SW 1271 (cell line): ENCODE measurements around the gene KLHDC3.

ENCODE experiments used
- DNase-seq, 2 experiments: peaks; one replicate each; lab custom pipeline; 2025; lab: John Stamatoyannopoulos, UW

KLHDC3 gene

GRCh38 chr6:43058531-43058930 is 44.5 kb downstream of the KLHDC3 start:
- no peak for DNase-seq

DNA sequence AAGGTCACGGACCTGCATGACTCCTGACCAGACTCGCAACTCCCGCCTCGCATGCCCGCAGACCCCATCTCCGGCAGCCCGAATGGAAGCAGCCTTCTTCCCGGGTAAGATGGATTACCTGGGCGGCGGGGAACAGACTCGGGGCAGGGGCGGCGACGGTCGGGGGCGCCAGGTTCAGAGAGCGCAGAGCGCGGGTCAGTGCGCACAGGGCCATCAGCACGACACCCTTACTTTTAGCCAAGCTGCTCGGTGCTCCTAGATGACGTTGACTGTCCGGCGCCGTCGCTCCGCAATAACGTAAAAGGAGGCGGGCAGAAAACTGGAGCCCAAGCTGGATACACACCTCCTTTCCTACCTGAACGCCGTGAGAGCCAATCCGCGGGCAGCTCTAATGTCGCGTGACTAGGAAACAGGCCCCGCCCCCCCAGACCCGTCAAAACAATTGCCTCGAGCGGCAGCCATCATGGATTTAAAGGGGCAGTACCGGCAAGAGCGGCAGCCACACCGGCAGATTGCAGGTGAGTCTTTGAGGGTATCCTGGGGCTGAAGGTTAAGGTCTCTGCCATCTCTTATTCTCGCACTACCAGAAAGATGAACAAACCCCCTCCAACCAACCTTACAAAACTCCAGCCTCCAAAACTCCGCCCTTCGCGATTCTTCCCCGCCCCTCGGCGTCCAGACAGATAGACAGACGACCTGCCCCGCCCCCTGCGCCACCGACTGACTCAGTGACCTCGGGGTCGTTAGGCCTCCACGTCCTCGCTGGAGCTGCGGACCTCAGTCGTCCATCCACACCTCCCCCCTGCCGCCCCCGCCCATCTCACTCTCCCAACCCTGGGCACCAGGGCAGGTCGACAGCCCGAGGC is 45.4 kb downstream of the KLHDC3 start, which contains the start of the genes KLC4 and MRPL2:
TSS of gene KLC4 (plus strand) at position 464 of the 866 bp plus-strand sequence. CDS start 1,705 bp downstream, outside the sequence.
TSS of gene MRPL2 (minus strand) at position 267 of the 866 bp plus-strand sequence. CDS start at position 214, 53 bp downstream.
- peak; percentile 96 to 99 for DNase-seq

- peak in 1 of 2 experiments; percentile 37 for DNase-seq
Observed at GRCh38 chr6:43060034-43060754, 46.1 kb downstream of the KLHDC3 start.

DNA sequence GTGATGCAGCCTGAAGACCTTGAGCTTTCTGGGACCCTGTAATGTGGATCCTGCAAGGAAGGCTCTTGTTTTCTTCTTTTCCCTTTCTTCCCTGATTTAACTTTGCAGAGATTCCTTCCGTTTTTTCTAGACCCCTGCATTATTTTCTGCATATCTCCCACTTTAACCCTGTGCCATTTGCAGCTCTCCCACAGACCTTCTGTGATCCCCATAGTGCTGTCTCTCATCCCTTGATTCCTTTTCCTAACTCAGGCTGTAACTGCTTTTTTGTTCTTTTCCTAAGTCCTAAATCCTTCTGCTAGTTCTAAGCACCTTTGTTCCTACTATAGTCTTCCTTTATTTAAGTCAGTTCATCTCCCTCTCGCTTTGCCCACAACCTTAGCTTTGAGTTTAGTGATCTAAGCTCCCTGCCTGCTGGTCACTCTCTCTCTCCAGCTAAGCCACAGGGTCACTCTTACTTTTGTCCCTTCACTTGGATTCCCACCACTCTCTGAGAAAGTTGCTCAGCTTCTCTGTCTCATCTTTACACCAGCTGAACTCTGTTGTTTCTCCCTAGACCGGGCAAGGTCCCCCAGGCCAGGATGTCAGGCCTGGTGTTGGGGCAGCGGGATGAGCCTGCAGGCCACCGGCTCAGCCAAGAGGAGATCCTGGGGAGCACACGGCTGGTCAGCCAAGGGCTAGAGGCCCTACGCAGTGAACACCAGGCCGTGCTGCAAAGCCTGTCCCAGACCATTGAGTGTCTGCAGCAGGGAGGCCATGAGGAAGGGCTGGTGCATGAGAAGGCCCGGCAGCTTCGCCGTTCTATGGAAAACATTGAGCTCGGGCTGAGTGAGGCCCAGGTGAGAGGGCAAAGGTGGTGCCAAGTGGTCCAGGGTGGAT is 46.9 kb downstream of the KLHDC3 start:
- no peak for DNase-seq

- no peak for DNase-seq
Observed at GRCh38 chr6:43061861-43062260, 47.8 kb downstream of the KLHDC3 start.

- no peak for DNase-seq
Observed at GRCh38 chr6:43062818-43063217, 48.8 kb downstream of the KLHDC3 start.

DNA sequence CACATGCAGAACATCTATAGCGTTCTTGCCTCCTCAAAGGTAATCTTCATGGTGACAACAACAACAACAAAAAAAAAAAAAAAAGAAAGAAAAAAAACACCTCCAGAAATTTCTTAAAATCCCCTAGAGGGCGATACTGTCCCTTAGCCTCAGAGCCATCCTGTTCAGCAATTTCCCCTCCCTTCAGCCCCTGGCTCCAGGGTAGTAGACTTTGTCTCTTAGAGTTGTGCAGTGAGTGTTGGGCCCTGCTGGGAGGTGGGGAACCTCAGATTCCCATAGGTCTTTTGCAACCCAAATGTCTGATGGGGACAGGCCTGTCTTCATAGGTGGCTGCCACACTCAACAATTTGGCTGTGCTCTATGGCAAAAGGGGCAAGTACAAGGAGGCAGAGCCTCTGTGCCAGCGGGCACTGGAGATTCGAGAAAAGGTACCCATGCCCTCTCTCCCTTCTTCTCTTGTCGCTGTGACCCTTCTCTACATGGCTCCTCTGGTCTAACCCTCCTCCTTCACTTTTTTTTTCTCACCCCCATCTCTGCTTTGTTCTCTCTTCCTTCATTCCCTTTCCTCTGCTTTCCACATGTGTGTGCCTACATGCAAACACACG is 56.1 kb downstream of the KLHDC3 start:
- peak in 1 of 2 experiments; percentile 71 for DNase-seq
